ENCODE data around the gene SLC30A4. TPM values are rescaled to one million over a fixed set of nuclear protein-coding genes. Genes with fewer than 3 reads are reported as not detected.
A peak's percentile ranks its signal among the peaks of the same experiment; 100 is the strongest.

The SLC30A4 gene
- total RNA-seq, 1 experiment from 2014 or later, result 1.3 TPM

GRCh38 chr15:45529613-45530012 lies 7.1 kb upstream of the SLC30A4 start:
- H3K9me2 ChIP-seq (replicated peaks; ENCODE audit: low read length), result no peaks in the 10 kb centered on the region
- CTCF ChIA-PET, result no interaction called here
- H3K4me1 ChIP-seq (ENCODE audit: insufficient read depth, low read length), result no peaks in the 10 kb centered on the region
- H3F3A ChIP-seq (ENCODE audit: low read length, unreplicated experiment), result no peaks in the 10 kb centered on the region
- no peak overlapping the region for H3K9ac ChIP-seq (ENCODE audit: low read length)
- TF ChIP-seq EZH2 (IDR thresholded peaks at IDR 0.05; ENCODE audit: low read length, unreplicated experiment) (no peak), EZH2phosphoT487 (IDR thresholded peaks at IDR 0.05; ENCODE audit: borderline replicate concordance, low read length) (no peak), CTCF (conservative IDR thresholded peaks at IDR 0.05; ENCODE audit: low read depth, low read length) (no peak)
- intact Hi-C loops (cut with micrococcal nuclease), result no loop called here
- H3K27ac ChIP-seq (ENCODE audit: low read length), result no peak overlapping the region
- H3K36me3 ChIP-seq (ENCODE audit: low read depth, low read length), result no peaks in the 10 kb centered on the region
- DNase-seq (no peak), ATAC-seq (no peak)
- H3K27me3 ChIP-seq (ENCODE audit: low read length), result no peaks in the 10 kb centered on the region
- no peaks in the 10 kb centered on the region for H3K79me2 ChIP-seq (ENCODE audit: low read length)
- POLR2A ChIA-PET (ENCODE audit: unreplicated experiment), result no interaction called here
- H3K9me3 ChIP-seq (ENCODE audit: low read length), result no peaks in the 10 kb centered on the region
- H3K4me3 ChIP-seq (ENCODE audit: low read length), result no peak overlapping the region
- H4K20me1 ChIP-seq (ENCODE audit: low read length), result no peaks in the 10 kb centered on the region
- H2AFZ ChIP-seq (ENCODE audit: low read length), result no peak overlapping the region
- no TSS peak for BruUV-seq (replicated peaks)
- H3K4me2 ChIP-seq (ENCODE audit: low read length), result no peak overlapping the region

- DNase-seq, result no peak
- no peaks in the 10 kb centered on the region for H3K79me2 ChIP-seq (ENCODE audit: low read length)
- intact Hi-C loops (cut with micrococcal nuclease), result no loop called here
- no peak for TF ChIP-seq CTCF (conservative IDR thresholded peaks at IDR 0.05; ENCODE audit: low read depth, low read length)
- TF ChIP-seq EZH2 (IDR thresholded peaks at IDR 0.05; ENCODE audit: low read length, unreplicated experiment), result no peak
- TF ChIP-seq EZH2phosphoT487 (IDR thresholded peaks at IDR 0.05; ENCODE audit: borderline replicate concordance, low read length), result no peak
- no peaks in the 10 kb centered on the region for H3F3A ChIP-seq (ENCODE audit: low read length, unreplicated experiment)
- H3K4me1 ChIP-seq (ENCODE audit: insufficient read depth, low read length), result no peaks in the 10 kb centered on the region
- H3K4me3 ChIP-seq (ENCODE audit: low read length), result no peak overlapping the region
- H3K9ac ChIP-seq (ENCODE audit: low read length), result no peak overlapping the region
- H3K9me3 ChIP-seq (ENCODE audit: low read length), result no peaks in the 10 kb centered on the region
- H3K36me3 ChIP-seq (ENCODE audit: low read depth, low read length), result no peaks in the 10 kb centered on the region
- no peaks in the 10 kb centered on the region for H3K9me2 ChIP-seq (replicated peaks; ENCODE audit: low read length)
- no peak overlapping the region for H2AFZ ChIP-seq (ENCODE audit: low read length)
- POLR2A ChIA-PET (ENCODE audit: unreplicated experiment), result no interaction called here
- no TSS peak for BruUV-seq (replicated peaks)
- CTCF ChIA-PET, result no interaction called here
- no peaks in the 10 kb centered on the region for H3K27me3 ChIP-seq (ENCODE audit: low read length)
- ATAC-seq, result no peak
- H4K20me1 ChIP-seq (ENCODE audit: low read length), result no peaks in the 10 kb centered on the region
- H3K4me2 ChIP-seq (ENCODE audit: low read length), result no peak overlapping the region
- no peak overlapping the region for H3K27ac ChIP-seq (ENCODE audit: low read length)
Observed at GRCh38 chr15:45527086-45527485, 4.5 kb upstream of the SLC30A4 start.

DNA sequence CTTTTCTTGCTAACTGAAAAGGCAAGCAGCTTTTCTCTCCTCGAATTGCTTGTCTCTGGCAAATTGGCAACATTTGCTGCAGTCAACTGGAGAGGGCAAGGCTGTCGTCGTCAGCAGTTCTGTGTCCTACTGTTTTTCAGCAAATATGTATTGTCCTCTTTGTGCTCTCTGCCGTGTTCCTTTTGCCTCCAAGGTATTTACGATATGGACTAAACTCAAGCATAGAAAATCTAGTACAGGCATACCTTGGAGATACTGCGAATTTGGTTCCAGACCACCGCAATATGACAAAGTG lies 558 bp upstream of the SLC30A4 start:
- H3K9me3 ChIP-seq (ENCODE audit: low read length), result no peaks in the 10 kb centered on the region
- CTCF ChIA-PET, result no interaction called here
- no peaks in the 10 kb centered on the region for H3K9me2 ChIP-seq (replicated peaks; ENCODE audit: low read length)
- no peak for TF ChIP-seq EZH2phosphoT487 (IDR thresholded peaks at IDR 0.05; ENCODE audit: borderline replicate concordance, low read length)
- TF ChIP-seq CTCF (conservative IDR thresholded peaks at IDR 0.05; ENCODE audit: low read depth, low read length), result no peak
- TF ChIP-seq EZH2 (IDR thresholded peaks at IDR 0.05; ENCODE audit: low read length, unreplicated experiment), result no peak
- no peaks in the 10 kb centered on the region for H3K4me1 ChIP-seq (ENCODE audit: insufficient read depth, low read length)
- H3K4me2 ChIP-seq (ENCODE audit: low read length), result peak overlapping the region; percentile 75
- ATAC-seq (no peak; the same call in 1 of the 2 replicates), DNase-seq (no peak)
- H3K27me3 ChIP-seq (ENCODE audit: low read length), result no peaks in the 10 kb centered on the region
- no peak overlapping the region for H3K9ac ChIP-seq (ENCODE audit: low read length)
- no TSS peak for BruUV-seq (replicated peaks)
- peak overlapping the region; percentile 74 for H2AFZ ChIP-seq (ENCODE audit: low read length)
- no peaks in the 10 kb centered on the region for H3F3A ChIP-seq (ENCODE audit: low read length, unreplicated experiment)
- no peaks in the 10 kb centered on the region for H3K36me3 ChIP-seq (ENCODE audit: low read depth, low read length)
- no peaks in the 10 kb centered on the region for H3K79me2 ChIP-seq (ENCODE audit: low read length)
- no peaks in the 10 kb centered on the region for H4K20me1 ChIP-seq (ENCODE audit: low read length)
- intact Hi-C loops (cut with micrococcal nuclease), result loop anchor here (5.0 kb wide), 1 partner anchor 89 kb away; no protein-coding TSS in a partner anchor
- peak overlapping the region; percentile 77 for H3K4me3 ChIP-seq (ENCODE audit: low read length)
- POLR2A ChIA-PET (ENCODE audit: unreplicated experiment), result no interaction called here
- H3K27ac ChIP-seq (ENCODE audit: low read length), result no peak overlapping the region
